ENCODE results near the gene AFAP1L2.

Gene AFAP1L2

DNA sequence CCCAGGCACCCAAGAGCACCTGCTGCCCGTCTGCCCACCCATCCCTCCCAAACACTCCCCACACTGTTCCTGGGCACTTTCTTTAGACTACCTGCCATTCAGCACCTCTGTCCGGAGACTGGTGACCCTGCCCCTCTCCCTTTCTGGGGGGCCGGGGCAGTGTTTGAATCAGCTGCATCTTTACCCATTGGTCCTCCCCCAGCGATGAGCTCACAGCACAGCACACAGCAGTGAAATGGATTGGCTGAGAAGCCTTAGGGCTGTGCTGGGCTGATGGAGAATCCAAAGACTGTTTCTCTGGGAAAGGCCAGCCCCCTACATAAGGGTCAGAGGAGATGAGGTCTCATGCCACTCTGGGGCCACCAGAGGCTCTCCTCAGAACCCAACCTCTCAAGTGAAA lies 125.0 kb downstream of the AFAP1L2 start:
- Histone ChIP-seq H3K9me3 (replicated peaks; ENCODE audit: insufficient read depth, low read length) (no peaks in the 10 kb centered on the region), H3K4me1 (ENCODE audit: low read length) (no peaks in the 10 kb centered on the region), H2AFZ (ENCODE audit: low read length) (no peak overlapping the region), H3K79me2 (ENCODE audit: low read length) (no peaks in the 10 kb centered on the region), H3K36me3 (replicated peaks; ENCODE audit: insufficient read depth, low read length) (no peaks in the 10 kb centered on the region), H3K4me2 (ENCODE audit: low read depth, low read length) (no peak overlapping the region), H3K27ac (ENCODE audit: low read length) (no peak overlapping the region), H3F3A (ENCODE audit: insufficient read depth, low read length) (no peaks in the 10 kb centered on the region), H3K27me3 (replicated peaks; ENCODE audit: insufficient read depth, low read length) (no peaks in the 10 kb centered on the region), H3K9ac (ENCODE audit: low read length) (no peak overlapping the region), H4K20me1 (ENCODE audit: insufficient read depth, low read length) (no peaks in the 10 kb centered on the region), H3K9me2 (replicated peaks; ENCODE audit: insufficient read depth, low read length) (no peaks in the 10 kb centered on the region), H3K4me3 (ENCODE audit: low read length) (no peak overlapping the region)
- no peak for DNase-seq
- TF ChIP-seq, protein P1, sequence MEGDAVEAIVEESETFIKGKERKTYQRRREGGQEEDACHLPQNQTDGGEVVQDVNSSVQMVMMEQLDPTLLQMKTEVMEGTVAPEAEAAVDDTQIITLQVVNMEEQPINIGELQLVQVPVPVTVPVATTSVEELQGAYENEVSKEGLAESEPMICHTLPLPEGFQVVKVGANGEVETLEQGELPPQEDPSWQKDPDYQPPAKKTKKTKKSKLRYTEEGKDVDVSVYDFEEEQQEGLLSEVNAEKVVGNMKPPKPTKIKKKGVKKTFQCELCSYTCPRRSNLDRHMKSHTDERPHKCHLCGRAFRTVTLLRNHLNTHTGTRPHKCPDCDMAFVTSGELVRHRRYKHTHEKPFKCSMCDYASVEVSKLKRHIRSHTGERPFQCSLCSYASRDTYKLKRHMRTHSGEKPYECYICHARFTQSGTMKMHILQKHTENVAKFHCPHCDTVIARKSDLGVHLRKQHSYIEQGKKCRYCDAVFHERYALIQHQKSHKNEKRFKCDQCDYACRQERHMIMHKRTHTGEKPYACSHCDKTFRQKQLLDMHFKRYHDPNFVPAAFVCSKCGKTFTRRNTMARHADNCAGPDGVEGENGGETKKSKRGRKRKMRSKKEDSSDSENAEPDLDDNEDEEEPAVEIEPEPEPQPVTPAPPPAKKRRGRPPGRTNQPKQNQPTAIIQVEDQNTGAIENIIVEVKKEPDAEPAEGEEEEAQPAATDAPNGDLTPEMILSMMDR (IDR thresholded peaks at IDR 0.05; ENCODE audit: low read length): no peak
- TF ChIP-seq EZH2phosphoT487 (IDR thresholded peaks at IDR 0.05; ENCODE audit: low read length) (no peak), EZH2 (optimal IDR thresholded peaks at IDR 0.05; ENCODE audit: low read depth, low read length) (no peak)

DNA sequence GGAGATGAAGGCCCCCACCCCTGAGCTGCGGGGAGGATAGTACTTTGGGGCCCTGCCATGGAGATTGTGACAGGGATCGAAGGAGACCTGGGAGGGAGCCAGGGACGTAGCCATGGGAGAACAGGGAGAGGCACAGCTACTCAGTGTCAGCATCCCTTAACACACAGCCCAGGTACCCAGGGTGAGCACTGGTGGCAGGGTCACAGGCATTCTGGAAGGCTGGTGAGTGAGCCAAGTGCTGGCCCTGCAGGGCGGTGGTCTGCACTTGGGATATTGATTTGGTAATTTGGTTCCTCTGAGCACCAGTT lies 125.5 kb downstream of the AFAP1L2 start:
- Histone ChIP-seq H3K27ac (ENCODE audit: low read length) (no peak overlapping the region), H3K27me3 (replicated peaks; ENCODE audit: insufficient read depth, low read length) (no peaks in the 10 kb centered on the region), H3F3A (ENCODE audit: insufficient read depth, low read length) (no peaks in the 10 kb centered on the region), H3K79me2 (ENCODE audit: low read length) (no peaks in the 10 kb centered on the region), H2AFZ (ENCODE audit: low read length) (no peak overlapping the region), H3K9me3 (replicated peaks; ENCODE audit: insufficient read depth, low read length) (no peaks in the 10 kb centered on the region), H3K4me3 (ENCODE audit: low read length) (no peak overlapping the region), H3K36me3 (replicated peaks; ENCODE audit: insufficient read depth, low read length) (no peaks in the 10 kb centered on the region), H4K20me1 (ENCODE audit: insufficient read depth, low read length) (no peaks in the 10 kb centered on the region), H3K9me2 (replicated peaks; ENCODE audit: insufficient read depth, low read length) (no peaks in the 10 kb centered on the region), H3K4me2 (ENCODE audit: low read depth, low read length) (no peak overlapping the region), H3K4me1 (ENCODE audit: low read length) (no peaks in the 10 kb centered on the region), H3K9ac (ENCODE audit: low read length) (no peak overlapping the region)
- no peak for DNase-seq
- TF ChIP-seq EZH2phosphoT487 (IDR thresholded peaks at IDR 0.05; ENCODE audit: low read length) (no peak), EZH2 (optimal IDR thresholded peaks at IDR 0.05; ENCODE audit: low read depth, low read length) (no peak)
- TF ChIP-seq, protein P1 (IDR thresholded peaks at IDR 0.05; ENCODE audit: low read length): no peak

- Histone ChIP-seq H3K27ac (ENCODE audit: low read length) (no peak overlapping the region), H3K9me2 (replicated peaks; ENCODE audit: insufficient read depth, low read length) (no peaks in the 10 kb centered on the region), H3K9ac (ENCODE audit: low read length) (no peak overlapping the region), H3K4me2 (ENCODE audit: low read depth, low read length) (no peak overlapping the region), H3K9me3 (replicated peaks; ENCODE audit: insufficient read depth, low read length) (no peaks in the 10 kb centered on the region), H4K20me1 (ENCODE audit: insufficient read depth, low read length) (no peaks in the 10 kb centered on the region), H2AFZ (ENCODE audit: low read length) (no peak overlapping the region), H3K27me3 (replicated peaks; ENCODE audit: insufficient read depth, low read length) (no peaks in the 10 kb centered on the region), H3F3A (ENCODE audit: insufficient read depth, low read length) (no peaks in the 10 kb centered on the region), H3K36me3 (replicated peaks; ENCODE audit: insufficient read depth, low read length) (no peaks in the 10 kb centered on the region), H3K79me2 (ENCODE audit: low read length) (no peaks in the 10 kb centered on the region), H3K4me3 (ENCODE audit: low read length) (no peak overlapping the region), H3K4me1 (ENCODE audit: low read length) (no peaks in the 10 kb centered on the region)
- TF ChIP-seq, protein P1 (IDR thresholded peaks at IDR 0.05; ENCODE audit: low read length): no peak
- TF ChIP-seq EZH2 (optimal IDR thresholded peaks at IDR 0.05; ENCODE audit: low read depth, low read length): no peak
- TF ChIP-seq EZH2phosphoT487 (IDR thresholded peaks at IDR 0.05; ENCODE audit: low read length): no peak
- no peak for DNase-seq
Observed at GRCh38 chr10:114278140-114278883, 126.0 kb downstream of the AFAP1L2 start.
